ENCODE results near the gene PXMP2.
"Not testable (repeated sequence)": the region's sequence is repeated elsewhere in the genome, so short reads cannot be mapped to it uniquely, and the experiment has no call there.

The PXMP2 gene

DNA sequence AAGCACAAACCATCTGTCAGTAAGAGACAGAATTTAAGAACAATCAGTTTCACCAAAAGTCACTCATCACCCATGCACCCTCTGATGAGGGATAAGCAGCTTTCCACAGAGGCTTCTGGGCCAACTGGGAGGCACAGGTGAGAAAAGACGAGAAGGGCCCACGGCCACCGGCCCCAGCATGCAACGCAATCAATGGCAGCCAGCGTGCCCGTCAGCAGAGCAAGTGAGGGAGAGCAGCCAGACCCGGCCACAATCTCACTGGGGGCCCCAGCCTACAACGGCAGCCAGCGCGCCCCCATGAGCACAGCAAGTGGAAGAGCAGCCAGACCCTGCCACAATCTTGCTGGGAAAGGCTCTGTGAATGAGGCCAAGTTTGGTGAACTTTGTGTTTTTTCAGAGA lies 60.9 kb downstream of the PXMP2 start:
- TF ChIP-seq POLR2A (IDR thresholded peaks at IDR 0.05; ENCODE audit: low read length) (no peak), GATA1 (IDR thresholded peaks at IDR 0.05; ENCODE audit: low read depth, low read length) (no peak)
- no peak for DNase-seq

DNA sequence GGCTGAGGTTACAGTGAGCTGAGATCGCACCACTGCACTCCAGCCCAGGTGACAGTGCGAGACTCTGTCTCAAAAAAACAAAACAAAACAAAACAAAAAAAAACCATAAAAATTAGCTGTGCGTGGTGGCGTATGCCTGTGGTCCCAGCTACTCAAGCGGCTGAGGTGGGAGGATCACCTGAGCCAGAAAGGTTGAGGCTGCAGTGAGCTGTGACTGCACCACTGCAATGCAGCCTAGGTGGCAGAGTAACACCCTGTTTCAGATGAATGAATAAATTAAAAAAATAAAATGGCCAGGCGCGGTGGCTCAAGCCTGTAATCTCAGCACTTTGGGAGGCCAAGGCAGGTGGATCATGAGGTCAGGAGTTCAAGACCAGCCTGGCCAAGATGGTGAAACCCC lies 66.3 kb downstream of the PXMP2 start:
- DNase-seq: not testable (repeated sequence)

GRCh38 chr12:132754160-132754932 lies 67.0 kb downstream of the PXMP2 start:
- DNase-seq: peak in 1 of 2 experiments; percentile 22
- TF ChIP-seq POLR2A (IDR thresholded peaks at IDR 0.05; ENCODE audit: low read length): no peak

Measured in erythroblast (primary cell).